Measurements from ENCODE around the gene ALDH5A1. TPM values are rescaled to one million over a fixed set of nuclear protein-coding genes. Genes with fewer than 3 reads are reported as not detected.

The ALDH5A1 gene
- 1 to 10 TPM; 5.0 to 10.0 TPM for total RNA-seq

GRCh38 chr6:24494821-24495795 is at the start of gene ALDH5A1:
Gene ALDH5A1 (plus strand): TSS chr6:24494969. CDS start chr6:24494997, 28 bp downstream.
- peak in 1 of 2 donors; percentile 54 for TF ChIP-seq CTCF (IDR thresholded peaks at IDR 0.05)
- Histone ChIP-seq H3K4me3 (peak within 1 kb of the TSS; percentile 55 to 64), H3K9me3 (no peaks in the 10 kb centered on the region), H3K4me1 (peaks cover 0 to 16% of the 10 kb centered on the region in 2 donors), H3K27ac (peak within 1 kb of the TSS; percentile 72 to 76), H3K27me3 (no peaks in the 10 kb centered on the region), H3K36me3 (no peaks in the 10 kb centered on the region)
- peak; percentile 60 for DNase-seq (ENCODE audit: low spot score)

- Histone ChIP-seq H3K9me3 (no peaks in the 10 kb centered on the region), H3K27ac (no peak overlapping the region), H3K4me1 (no peaks in the 10 kb centered on the region), H3K27me3 (no peaks in the 10 kb centered on the region), H3K36me3 (no peaks in the 10 kb centered on the region), H3K4me3 (no peak overlapping the region)
- no peak for TF ChIP-seq CTCF (IDR thresholded peaks at IDR 0.05)
- no peak for DNase-seq (ENCODE audit: low spot score)
Measured at GRCh38 chr6:24445704-24446103, 49.1 kb upstream of the ALDH5A1 start.

- H3K9me3 ChIP-seq = no peaks in the 10 kb centered on the region
- TF ChIP-seq CTCF (IDR thresholded peaks at IDR 0.05) = no peak
- H3K4me3 ChIP-seq = no peak overlapping the region
- H3K27me3 ChIP-seq = no peaks in the 10 kb centered on the region
- no peak for DNase-seq (ENCODE audit: low spot score)
- no peak overlapping the region for H3K27ac ChIP-seq
- H3K36me3 ChIP-seq = no peaks in the 10 kb centered on the region
- H3K4me1 ChIP-seq = no peaks in the 10 kb centered on the region
Measured at GRCh38 chr6:24446670-24447069, 48.1 kb upstream of the ALDH5A1 start.

- no peak for TF ChIP-seq CTCF (IDR thresholded peaks at IDR 0.05)
- no peaks in the 10 kb centered on the region for H3K9me3 ChIP-seq
- H3K27ac ChIP-seq = no peak overlapping the region
- no peak overlapping the region for H3K4me3 ChIP-seq
- no peaks in the 10 kb centered on the region for H3K36me3 ChIP-seq
- peak; percentile 4 for DNase-seq (ENCODE audit: low spot score)
- H3K4me1 ChIP-seq = no peaks in the 10 kb centered on the region
- no peaks in the 10 kb centered on the region for H3K27me3 ChIP-seq
Measured at GRCh38 chr6:24448396-24448795, 46.4 kb upstream of the ALDH5A1 start.

GRCh38 chr6:24448828-24449525 is 45.8 kb upstream of the ALDH5A1 start:
- Histone ChIP-seq H3K36me3 (no peaks in the 10 kb centered on the region), H3K27me3 (no peaks in the 10 kb centered on the region), H3K4me3 (no peak overlapping the region), H3K27ac (no peak overlapping the region), H3K9me3 (no peaks in the 10 kb centered on the region), H3K4me1 (no peaks in the 10 kb centered on the region)
- no peak for TF ChIP-seq CTCF (IDR thresholded peaks at IDR 0.05)
- DNase-seq (ENCODE audit: low spot score) = peak; percentile 18
